ENCODE results near the gene TBRG4. TPM values are rescaled to one million over a fixed set of nuclear protein-coding genes. Genes with fewer than 3 reads are reported as not detected.
"Not testable (repeated sequence)": the region's sequence is repeated elsewhere in the genome, so short reads cannot be mapped to it uniquely, and the experiment has no call there.

Gene TBRG4
- total RNA-seq, 1 donor from 2014 or later, result 60.7 TPM

DNA sequence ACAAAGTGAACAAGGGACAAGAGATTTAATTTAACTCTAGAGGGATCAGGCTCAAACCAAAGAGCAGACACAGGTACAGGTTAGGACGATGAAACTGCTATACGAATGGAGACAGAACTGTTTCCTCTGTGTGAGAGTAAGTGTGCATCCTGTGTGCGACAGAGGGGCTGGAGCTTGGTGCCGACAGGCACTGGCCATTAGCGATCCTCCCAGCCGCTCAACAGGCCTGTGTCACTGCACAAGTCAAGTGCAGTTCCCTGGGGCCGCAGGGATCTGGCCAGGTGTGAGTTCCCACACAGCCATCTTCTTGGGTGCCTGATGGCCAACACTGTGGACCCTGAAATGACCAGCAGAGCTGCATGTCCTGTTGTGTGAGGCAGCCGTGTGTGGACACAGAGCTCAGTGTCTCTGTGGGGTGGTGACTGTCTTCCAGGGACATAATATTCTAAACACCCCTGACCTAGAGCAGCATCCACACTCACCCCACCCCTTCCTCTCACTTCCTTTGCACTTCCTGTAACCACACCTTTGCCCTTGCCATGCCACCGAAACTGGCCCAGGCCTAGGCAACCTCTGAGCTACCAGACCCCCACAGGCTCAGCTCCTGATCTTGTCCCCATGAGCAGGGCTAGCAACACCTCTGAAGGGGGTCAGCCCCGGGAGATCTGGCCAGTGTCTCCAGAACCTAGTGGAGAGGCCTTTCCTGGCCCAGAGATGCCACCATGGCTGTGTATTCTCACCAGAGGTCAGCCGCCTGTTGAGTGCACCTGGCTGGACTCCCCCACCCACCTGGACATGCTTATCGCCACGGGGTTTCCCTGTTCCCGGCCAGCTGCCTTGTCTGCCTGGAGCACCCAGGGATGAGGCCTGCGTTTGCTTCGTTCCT lies 11.7 kb upstream of the TBRG4 start:
- no peak for DNase-seq (ENCODE audit: low spot score in 2 of 2)
- FAIRE-seq, result no peak

DNA sequence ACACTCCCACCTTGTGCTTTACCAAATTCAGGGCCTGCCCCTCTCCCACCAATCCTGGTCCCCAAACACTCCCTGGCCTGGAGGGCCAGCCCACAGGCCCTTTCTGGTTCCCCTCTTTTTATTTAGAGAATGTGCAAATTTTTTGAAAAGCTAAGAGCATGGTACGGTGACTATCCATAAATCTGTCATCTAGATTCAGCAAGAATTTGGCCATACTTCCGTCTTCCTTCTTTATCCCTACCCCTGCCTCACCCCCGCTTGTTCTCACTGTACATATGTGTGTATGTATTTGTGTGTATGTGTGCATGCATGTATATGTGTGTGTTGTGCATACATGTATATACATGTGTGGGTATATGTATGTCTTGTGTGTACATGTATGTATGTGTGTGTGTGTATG lies 8.1 kb upstream of the TBRG4 start:
- FAIRE-seq, result no peak
- DNase-seq (ENCODE audit: low spot score in 2 of 2), result no peak

DNA sequence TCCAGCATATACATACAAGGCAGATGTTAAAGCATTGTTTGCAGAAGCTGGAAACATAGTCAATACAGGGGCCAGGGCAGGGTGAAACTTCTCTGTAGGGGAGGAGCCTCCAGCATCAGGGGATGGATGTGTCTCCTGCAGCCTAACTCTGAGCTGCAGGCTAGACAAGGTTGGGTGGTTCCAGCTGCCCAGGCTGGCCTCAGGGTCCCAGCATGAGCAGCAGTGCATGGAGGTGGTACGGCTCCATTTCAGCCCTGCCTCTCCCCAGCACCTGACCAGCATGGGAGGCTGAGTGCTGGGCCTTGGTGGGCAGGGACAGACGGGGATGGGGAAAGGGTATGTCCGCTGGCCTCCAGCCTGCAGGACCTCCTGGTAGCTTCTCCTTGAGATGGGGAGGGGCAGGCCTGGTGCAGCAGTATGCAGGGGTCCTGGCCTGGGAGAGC lies 7.4 kb upstream of the TBRG4 start:
- no peak for DNase-seq (ENCODE audit: low spot score in 2 of 2)
- FAIRE-seq, result no peak

DNA sequence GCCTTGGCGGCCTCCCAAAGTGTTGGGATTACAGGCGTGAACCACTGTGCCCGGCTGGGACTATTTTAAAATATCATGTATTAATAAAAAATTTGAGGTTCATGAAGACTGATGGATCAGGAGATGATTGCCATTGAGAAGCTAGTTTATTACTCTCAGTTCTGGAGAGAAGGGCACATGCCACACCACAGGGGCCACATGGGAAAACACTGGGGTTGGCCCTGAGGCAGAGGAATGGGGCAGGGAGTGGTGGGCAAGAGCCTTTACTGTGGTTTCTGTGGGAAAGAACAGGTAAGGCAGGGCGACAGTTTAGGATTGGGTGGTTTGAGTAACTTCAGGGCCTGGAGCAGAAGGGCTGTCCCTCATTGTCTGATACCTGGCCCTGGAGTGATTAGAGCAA lies 6.8 kb upstream of the TBRG4 start:
- no peak for DNase-seq (ENCODE audit: low spot score in 2 of 2)
- no peak for FAIRE-seq

DNA sequence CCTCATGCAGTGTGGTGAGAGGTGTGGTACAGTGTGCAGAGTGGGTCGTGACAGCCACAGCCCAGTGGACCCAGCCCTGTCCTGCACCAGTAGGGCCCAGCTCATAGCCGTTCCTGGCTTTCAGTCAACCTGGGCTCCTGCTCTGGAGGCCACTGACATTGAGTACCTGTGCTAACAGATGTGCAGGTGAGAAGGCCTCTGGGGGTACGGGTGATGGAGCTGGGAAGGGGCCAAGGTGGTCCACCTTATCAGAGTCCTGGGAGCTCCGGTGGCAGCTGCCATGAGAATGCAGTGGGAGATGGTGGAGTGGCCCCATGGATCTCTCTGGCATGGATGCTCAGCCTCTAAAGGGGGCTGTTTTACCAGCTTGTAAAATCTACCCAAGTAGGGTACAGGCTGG lies 6.1 kb upstream of the TBRG4 start:
- no peak for FAIRE-seq
- DNase-seq (ENCODE audit: low spot score in 2 of 2), result no peak

DNA sequence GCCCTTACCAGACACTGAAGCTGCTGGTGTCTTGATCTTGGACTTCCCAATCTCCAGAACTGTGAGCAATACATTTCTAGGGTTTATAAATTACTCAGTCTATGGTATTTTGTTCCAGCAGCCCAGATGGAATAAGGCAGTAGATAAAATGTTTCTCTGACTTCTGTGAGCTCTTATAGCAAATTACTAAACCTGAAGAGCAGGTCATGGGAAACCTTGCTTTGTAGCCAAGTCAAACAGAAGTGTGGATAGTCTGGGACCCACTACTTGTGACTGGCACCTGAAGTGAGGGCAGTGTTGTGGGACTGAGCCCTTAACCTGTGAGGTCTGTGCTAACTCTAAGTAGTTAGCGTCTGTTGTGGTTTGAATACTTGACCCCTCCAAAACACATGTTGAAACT lies 4.6 kb upstream of the TBRG4 start:
- FAIRE-seq, result no peak
- no peak for DNase-seq (ENCODE audit: low spot score in 2 of 2)

DNA sequence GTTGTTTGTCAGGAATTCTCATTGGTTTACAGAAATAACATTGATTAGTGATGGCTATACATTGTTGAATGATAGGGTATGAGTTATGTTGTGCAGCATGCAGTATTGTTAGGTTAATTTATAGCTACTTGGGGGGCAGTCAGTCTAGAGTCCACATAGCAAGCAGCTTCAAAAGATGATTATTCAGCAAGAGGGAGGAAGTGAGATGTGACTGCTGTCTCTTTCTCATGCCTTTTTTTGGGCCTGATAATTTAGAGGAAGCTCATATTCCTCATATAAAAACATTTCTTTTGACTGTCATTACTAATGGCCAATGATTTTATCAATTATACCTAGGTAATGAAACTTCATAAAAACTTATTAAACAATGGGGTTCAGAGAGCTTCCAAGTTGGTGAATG lies 3.4 kb upstream of the TBRG4 start:
- no peak for FAIRE-seq
- DNase-seq (ENCODE audit: low spot score in 2 of 2), result no peak

DNA sequence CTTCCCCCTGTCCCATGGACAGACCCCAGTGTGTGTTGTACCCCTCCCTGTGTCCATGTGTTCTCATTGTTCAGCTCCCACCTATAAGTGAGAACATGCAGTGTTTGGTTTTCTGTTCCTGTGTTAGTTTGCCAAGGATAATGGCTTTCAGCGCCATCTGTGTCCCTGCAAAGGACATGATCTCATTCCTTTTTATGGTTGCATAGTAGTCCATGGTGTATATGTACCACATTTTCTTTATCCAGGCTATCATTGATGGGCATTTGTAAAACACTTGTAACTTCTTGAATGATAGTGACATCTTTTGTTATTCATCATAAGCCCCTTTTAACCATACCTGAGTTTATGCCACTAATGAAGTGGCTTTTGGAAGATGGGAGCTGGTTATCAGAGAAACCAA lies 2.8 kb upstream of the TBRG4 start:
- DNase-seq (ENCODE audit: low spot score in 2 of 2); FAIRE-seq: not testable (repeated sequence)

DNA sequence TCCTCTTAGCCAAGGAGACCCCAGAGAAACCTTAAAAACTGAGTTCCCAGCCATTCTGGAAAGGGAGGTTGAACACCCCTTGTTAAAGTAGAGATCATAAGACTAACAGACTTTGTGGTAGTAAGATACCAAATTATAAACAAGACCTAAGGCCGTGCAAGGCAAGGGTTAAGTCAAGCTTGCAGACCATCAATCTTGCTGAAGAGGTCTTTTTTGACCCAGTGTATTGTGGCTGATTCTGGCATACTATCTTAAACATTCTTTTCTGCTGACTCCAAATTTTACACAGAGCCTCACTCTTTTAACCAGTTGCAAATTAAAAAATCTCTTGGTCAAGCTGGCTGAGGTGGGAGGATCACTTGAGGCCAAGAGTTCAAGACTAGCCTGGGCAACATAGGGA lies 1.2 kb upstream of the TBRG4 start:
- DNase-seq (ENCODE audit: low spot score in 2 of 2), result no peak
- no peak for FAIRE-seq

DNA sequence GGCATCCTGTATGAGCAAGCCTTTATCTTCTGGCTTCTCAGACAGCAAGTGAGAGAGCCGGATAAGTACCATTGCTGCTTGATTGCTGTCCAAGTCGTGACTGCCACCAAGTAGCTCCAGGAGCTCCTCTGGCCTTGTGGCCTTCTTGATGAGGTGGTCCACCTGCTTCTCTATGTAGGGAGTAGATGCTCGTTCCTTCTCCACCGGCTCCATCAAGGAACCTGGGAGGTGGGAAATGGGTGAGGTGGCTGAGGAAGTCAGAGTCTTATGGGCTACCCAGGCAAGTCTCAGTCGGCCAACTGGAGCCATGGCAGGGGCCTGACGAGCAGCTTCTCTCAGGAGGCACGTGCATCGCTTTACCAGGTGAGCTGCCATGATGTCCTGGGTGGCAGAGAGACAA lies 2.6 kb downstream of the TBRG4 start:
- DNase-seq (ENCODE audit: low spot score in 2 of 2) (no peak), FAIRE-seq (no peak)

DNA sequence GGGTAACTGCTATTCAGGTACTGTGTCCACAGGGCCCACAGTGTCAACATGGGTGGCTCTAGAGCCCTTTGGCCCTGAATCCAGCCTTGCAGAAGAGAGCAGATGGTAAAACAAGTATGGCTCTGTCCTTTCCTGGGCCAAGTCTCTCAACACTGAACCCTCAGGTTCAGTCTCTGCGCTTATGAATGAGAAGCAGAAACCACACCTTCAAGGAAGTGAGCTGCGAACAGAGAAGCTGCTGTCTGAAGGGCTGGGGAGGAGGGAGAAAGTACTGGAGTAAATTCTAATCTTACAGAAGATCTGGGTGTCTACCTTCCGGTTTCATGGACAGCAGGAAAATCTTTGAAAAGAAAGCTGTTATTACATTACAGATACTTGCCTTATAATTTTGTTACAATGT lies 4.1 kb downstream of the TBRG4 start:
- DNase-seq (ENCODE audit: low spot score in 2 of 2) (no peak), FAIRE-seq (no peak)

DNA sequence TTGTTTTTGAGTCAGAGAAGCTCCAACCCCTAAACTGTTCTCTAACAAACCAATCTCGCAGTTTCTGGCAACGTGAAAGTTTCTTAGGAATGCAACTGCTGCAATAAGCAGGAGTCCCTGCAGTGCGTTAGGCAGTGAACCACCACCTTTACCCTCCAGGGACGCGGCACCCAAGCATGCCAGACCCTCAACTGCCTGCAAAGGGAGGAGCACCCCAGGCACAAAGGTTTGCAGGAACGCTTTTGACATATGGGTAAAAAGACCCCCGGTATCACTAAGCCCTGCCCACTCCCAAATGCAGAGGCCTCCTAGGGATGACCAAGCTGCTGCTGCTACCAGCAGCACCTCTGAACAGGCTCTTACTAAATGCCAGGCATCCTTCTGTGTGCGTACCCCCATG lies 4.7 kb downstream of the TBRG4 start:
- DNase-seq (ENCODE audit: low spot score in 2 of 2), result no peak
- FAIRE-seq, result no peak

DNA sequence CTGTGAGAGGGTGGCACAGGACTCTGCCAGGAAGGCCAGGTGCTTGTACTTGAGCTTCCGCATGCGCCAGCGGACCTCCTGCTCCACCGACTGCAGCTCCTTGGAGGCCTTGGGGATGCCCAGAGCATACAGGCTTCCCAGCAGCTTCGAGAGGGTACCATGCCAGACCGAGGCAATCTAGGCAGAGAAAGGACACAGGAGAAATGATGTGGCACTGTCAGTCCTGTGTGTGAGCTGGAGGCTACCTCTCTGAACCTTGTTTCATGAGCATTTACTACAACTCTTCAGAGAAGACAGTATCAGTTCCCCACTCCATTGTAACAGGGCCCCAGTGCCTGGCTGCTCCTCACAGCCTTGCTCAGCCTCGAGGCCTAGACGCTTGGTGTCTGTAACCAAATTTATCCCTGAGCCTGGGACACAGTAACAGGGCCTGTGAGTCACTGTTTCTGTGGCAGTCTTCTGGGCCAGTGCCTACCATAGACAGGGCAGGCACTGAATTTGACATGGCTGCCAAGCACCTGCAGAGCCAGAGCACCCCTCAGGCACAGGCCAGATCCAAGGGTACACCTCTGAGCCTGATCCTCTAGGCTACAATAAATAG lies 5.8 kb downstream of the TBRG4 start:
- DNase-seq (ENCODE audit: low spot score in 2 of 2), result no peak
- FAIRE-seq, result no peak

DNA sequence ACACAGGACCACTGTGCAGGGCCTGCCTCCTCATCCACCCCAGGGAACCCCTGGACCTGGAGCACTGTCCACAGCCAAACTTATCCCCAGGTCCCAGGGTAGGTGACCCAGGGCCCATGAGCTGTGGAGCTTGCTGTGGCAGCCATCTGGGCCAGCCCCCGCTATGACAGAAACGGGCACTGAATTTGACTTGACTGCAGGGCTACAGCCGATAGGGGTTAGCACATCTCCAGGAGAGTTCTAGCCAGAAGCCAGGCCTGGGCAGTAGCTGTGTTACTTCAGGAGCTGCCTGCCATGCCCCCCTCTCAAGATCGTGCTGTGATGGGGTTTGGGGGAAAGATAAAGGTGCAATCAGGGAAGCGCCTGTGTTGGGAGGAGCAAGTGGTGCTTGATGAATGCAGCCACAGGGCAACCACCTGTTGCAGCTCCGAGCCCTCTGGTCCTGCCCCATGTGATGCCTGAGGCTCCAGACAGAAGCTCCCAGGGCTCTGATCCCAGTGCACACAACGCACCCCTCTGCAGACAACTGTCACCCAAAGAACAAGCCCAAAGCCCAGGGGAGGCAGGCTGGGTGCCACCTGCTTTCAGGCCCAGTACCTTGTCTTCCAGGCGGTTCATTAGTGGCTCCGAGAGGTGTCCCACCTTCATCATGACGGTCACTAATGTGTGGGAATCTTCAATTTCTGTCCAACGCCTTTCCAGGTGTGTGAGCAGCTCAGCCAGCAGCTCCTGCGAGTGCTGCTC lies 6.5 kb downstream of the TBRG4 start:
- DNase-seq (ENCODE audit: low spot score in 2 of 2), result no peak
- no peak for FAIRE-seq

DNA sequence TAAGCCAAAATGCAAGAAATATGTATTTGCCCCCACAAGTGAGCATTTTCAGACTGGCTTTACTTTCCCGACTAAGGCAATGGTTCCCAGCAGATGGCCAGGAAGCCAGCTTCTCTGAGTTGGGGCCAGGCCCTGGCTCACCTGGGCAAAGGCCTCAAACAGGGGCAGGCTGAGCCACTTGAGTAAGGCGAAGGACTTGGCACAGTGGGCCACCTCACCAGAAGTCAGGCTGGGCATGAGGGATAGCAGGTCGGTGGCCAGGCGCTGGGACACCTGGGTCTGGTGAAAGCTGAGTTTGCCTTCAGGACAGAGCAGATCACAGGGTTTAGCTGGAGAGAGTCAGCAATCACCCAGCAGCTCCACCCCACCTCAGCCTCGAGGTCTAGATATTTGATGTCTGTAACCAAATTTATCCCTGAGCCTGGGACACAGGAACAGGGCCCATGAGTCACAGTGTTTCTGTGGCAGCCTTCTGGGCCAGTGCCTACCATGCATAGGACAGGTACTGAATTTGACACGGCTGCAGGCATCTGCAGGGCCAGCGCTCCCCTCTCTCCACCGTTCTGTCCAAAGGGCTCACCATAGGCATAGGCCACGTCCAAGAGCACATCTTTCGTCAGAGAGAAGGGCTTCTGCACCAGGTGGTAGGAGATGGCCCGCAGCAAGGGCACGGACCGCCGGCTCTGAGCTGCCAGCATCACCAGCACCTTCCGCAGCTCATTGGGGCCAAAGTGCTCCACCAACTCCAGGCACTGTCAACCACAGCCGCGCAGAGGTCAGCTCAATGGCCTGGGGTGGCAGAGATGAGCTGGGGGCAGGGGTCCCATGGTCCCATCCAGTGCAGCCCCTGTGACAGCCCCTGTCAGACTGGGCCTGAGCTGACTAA lies 7.3 kb downstream of the TBRG4 start:
- no peak for DNase-seq (ENCODE audit: low spot score in 2 of 2)
- no peak for FAIRE-seq

DNA sequence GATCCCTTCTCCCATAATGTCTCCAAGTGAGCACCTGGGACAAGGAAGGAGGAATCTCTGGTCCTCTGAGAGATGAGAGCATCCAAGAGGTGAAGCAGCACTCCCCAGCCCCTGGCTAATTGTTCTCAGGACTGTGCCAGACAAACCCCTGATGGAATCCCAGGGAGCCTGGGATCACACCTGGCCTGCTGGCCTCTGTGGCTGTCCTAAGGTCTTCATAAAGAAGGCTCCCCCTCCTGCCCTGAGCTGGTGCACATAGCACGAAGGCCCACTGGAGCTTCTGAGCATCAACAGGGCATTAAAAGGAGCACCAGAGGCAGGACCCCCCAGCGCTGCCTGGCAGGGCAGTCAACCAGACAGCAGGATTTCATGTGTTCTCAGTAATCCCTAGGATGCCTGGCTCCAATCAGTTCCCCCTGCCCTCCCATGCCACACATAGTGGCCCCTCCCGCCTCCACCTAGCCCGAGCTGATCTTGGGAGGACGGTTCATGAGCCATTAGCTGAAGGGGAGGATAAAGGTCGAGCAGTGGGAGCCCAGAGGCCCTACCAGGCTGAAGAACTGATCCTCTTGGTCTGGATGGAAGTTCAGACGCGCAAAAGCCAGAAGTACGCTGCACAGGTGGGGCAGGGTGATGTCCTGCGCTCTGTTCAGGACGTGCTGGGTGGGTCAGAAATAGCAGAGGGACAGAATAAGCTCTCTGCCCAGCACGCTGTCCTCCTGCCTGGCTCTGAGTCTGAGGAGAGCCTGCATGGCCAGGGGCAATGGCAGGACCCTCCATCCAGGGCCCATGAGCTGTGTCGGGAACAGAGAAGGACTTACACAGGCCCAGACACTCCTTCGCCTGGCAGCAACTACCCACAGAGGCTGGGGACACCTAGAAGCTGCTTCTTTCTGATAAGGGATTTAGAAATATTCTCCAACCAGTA lies 8.4 kb downstream of the TBRG4 start:
- no peak for DNase-seq (ENCODE audit: low spot score in 2 of 2)
- FAIRE-seq, result no peak

DNA sequence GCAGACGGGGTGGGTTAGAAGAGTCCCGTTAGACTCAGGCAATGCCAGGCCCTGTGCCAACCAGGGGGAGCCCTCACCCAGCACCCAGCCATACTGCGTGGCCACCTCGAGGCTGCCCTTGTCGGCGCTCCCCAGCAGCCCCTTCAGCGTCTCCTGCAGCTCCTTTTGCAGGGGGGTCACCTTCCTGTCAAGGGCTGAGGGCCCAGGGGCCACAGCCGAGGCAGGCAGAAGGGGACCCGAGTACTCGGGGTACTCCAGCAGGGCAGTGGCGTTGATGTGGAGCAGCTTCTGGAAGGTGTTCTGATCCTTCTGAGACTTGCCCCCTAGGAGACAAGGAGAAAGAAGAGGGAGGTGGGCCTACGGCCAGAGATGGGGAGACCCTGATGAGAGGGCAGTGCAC lies 9.7 kb downstream of the TBRG4 start:
- FAIRE-seq (no peak), DNase-seq (ENCODE audit: low spot score in 2 of 2) (no peak)

DNA sequence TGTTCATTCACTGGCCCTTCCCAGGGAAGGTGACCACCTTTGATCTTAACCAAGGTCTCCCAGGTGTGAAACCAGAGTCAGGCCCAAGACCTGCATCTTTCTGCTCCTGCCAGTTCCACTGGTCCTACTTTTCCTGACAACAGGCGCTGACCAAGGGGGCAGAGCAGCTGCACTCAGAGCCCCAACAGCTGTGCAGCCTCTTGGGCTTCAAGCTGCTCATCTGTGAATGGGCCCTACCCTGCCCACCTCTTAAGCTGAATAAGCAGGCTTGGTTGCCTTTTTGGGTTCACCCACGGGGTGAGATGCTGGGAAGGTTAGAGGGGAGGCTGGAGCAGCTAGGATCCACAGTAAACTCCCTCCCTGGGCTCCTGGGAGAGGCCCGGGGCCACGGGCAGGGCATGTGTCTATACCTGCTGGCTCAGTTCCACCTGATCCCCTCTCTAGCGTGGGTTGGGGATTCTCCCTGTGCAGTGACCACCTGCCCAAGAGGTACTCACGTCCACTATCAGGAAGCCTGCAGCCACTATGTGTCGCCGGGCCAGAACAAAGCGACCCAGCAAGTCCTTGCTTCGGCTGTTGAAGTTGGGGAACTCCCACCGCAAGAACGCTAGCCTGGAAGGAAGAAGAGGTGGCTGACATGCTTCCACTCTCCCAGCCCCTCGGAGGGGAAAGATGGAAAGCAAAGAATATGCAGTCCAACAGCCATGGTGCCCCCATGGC lies 10.6 kb downstream of the TBRG4 start:
- FAIRE-seq (no peak), DNase-seq (ENCODE audit: low spot score in 2 of 2) (no peak)

Data from frontal cortex (tissue), 4 donors.